Esophagus muscularis mucosa (tissue), 4 donors: ENCODE measurements around the gene LSM10. TPM values are rescaled to one million over a fixed set of nuclear protein-coding genes. Genes with fewer than 3 reads are reported as not detected.
A peak's percentile ranks its signal among the peaks of the same experiment; 100 is the strongest.

Experiments used
- DNase-seq: peaks from one replicate; pipeline ENCODE4 v3.0.0-alpha.2; 2017; ENCODE audit errors: extremely low spot score
- H3K27ac ChIP-seq, 4 donors: fragments of 200-600 bp; sonication (generic); replicated peaks in 1 of 4; 1 replicate in 3 of 4; 2 replicates in 1 of 4; pipeline ENCODE4 v1.5.1; 2016 to 2019; ENCODE audit warnings: mild to moderate bottlenecking in 1 of 4
- H3K27me3 ChIP-seq, 4 donors: fragments of 200-600 bp; sonication (generic); one replicate each; pipeline versions ENCODE4 v1.5.1 to v1.6.0; 2016 to 2019
- H3K36me3 ChIP-seq, 4 donors: fragments of 200-600 bp; sonication (generic); one replicate each; pipeline ENCODE4 v1.5.1; 2016 to 2019
- H3K4me1 ChIP-seq, 4 donors: fragments of 200-600 bp; sonication (generic); one replicate each; pipeline ENCODE4 v1.5.1; 2016 to 2019
- H3K4me3 ChIP-seq, 4 donors: fragments of 200-600 bp; sonication (generic); 1 replicate in 2 of 4; 2 replicates in 2 of 4; pipeline ENCODE4 v1.5.1; 2016 to 2019; ENCODE audit warnings: mild to moderate bottlenecking in 4 of 4, moderate library complexity in 1 of 4
- H3K9me3 ChIP-seq, 4 donors: fragments of 200-600 bp; sonication (generic); 1 replicate in 3 of 4; 2 replicates in 1 of 4; pipeline ENCODE4 v1.5.1; 2016 to 2019
- EP300 ChIP-seq: sonication (generic); formaldehyde crosslinking; IDR thresholded peaks from one replicate; pipeline ENCODE4 v1.6.1; 2017; ENCODE audit warnings: antibody characterized with exemption
- POLR2A ChIP-seq: fragments of 450-650 bp; IDR thresholded peaks from one replicate; pipeline ENCODE4 v1.6.1; 2017; ENCODE audit warnings: antibody characterized with exemption, moderate library complexity, mild to moderate bottlenecking, low read depth
- POLR2AphosphoS5 ChIP-seq, 2 donors: sonication (generic); formaldehyde crosslinking; IDR thresholded peaks; one replicate each; pipeline ENCODE4 v1.6.1; 2017; ENCODE audit warnings: antibody characterized with exemption in 2 of 2
- WGBS: methylation state at CpG from one replicate; pipeline ENCODE4 v1.1.5; 2018; 5-methylcytosine and 5-hydroxymethylcytosine counted together
- intact Hi-C: fragments of 100-400 bp; cut with DNase I; formaldehyde crosslinking; loops from one replicate; pipeline ENCODE4 v1.15.1; 2023
- small RNA-seq, 3 donors: library from RNA; depleted of rRNA; stranded (forward); fragments of <200 nt; gene quantifications; one replicate each; pipeline ENCODE3, GENCODE V24; 2016
- total RNA-seq, 4 donors: library from RNA; depleted of rRNA; stranded (reverse); fragments of >200 nt; gene quantifications; one replicate each; pipeline versions ENCODE4 v1.1.0 to v1.2.1, GENCODE V29; 2016
- TF ChIP-seq, protein P1 (sequence below), 3 experiments: fragments of 200-600 bp in 2 of 3; fragments of 450-650 bp in 1 of 3; sonication (generic) in 2 of 3; IDR thresholded peaks; one replicate each; pipeline ENCODE4 v1.5.1; 2017 to 2019; ENCODE audit warnings: antibody characterized with exemption in 3 of 3, mild to moderate bottlenecking in 2 of 3, moderate library complexity in 1 of 3

LSM10 gene
- total RNA-seq, 4 donors from 2014 or later = 42.2 to 64.5 (median 59.5) TPM

DNA sequence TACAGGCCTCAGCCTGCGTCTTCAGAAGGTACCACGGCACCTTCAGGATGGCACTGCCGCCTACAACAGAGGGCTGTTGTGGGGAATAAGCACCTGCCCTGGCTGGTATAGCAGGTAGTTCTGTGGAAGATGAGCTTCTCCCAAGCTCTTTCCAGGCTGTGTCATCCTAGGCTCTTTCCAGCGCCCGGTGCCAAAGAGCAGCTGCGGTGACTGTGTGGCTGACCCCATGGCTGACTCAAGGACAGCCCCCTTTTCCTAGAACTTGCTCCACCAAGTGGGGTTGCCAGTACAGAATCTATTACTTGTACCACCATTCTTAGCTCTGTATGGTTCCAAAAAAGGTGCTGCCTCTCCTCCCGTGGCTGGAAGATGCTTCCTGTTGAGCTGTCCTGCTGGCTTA is 52.4 kb downstream of the LSM10 start:
- WGBS = 87% methylated on average over 7 of the region's 7 CpGs
- no peaks in the 10 kb centered on the region for H3K27me3 ChIP-seq
- peaks cover 29 to 98% (median 87%) of the 10 kb centered on the region in 4 donors for H3K36me3 ChIP-seq
- H3K4me3 ChIP-seq = no peak overlapping the region
- no peak overlapping the region for H3K27ac ChIP-seq
- DNase-seq = no peak
- no peak for TF ChIP-seq POLR2AphosphoS5 (IDR thresholded peaks at IDR 0.05)
- TF ChIP-seq EP300 = no peak
- no peak for TF ChIP-seq POLR2A
- TF ChIP-seq, protein P1, sequence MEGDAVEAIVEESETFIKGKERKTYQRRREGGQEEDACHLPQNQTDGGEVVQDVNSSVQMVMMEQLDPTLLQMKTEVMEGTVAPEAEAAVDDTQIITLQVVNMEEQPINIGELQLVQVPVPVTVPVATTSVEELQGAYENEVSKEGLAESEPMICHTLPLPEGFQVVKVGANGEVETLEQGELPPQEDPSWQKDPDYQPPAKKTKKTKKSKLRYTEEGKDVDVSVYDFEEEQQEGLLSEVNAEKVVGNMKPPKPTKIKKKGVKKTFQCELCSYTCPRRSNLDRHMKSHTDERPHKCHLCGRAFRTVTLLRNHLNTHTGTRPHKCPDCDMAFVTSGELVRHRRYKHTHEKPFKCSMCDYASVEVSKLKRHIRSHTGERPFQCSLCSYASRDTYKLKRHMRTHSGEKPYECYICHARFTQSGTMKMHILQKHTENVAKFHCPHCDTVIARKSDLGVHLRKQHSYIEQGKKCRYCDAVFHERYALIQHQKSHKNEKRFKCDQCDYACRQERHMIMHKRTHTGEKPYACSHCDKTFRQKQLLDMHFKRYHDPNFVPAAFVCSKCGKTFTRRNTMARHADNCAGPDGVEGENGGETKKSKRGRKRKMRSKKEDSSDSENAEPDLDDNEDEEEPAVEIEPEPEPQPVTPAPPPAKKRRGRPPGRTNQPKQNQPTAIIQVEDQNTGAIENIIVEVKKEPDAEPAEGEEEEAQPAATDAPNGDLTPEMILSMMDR (IDR thresholded peaks at IDR 0.05) = no peak
- intact Hi-C loops = no loop called here
- H3K4me1 ChIP-seq = peaks cover 11 to 28% (median 25%) of the 10 kb centered on the region in 4 donors
- H3K9me3 ChIP-seq = no peaks in the 10 kb centered on the region

DNA sequence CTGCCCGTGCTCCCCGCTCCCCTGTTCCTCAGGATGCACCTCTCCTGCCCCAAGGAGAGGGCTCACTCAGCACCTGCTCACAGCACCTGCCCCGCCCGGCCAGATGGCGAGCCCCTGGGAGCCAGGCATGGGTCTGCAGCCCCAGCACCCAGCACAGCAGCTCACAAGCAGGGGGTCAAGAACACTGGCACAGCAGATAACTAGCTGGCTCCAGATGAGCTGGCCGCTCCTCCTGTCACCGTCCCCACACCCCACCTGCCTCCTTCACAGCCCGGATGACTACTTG is 53.4 kb downstream of the LSM10 start:
- intact Hi-C loops = no loop called here
- DNase-seq = no peak
- Histone ChIP-seq H3K36me3 (peaks cover 29 to 99% (median 87%) of the 10 kb centered on the region in 4 donors), H3K9me3 (no peaks in the 10 kb centered on the region), H3K4me1 (peaks cover 4 to 19% (median 17%) of the 10 kb centered on the region in 4 donors), H3K27me3 (no peaks in the 10 kb centered on the region), H3K4me3 (no peak overlapping the region), H3K27ac (no peak overlapping the region)
- TF ChIP-seq EP300 = no peak
- no peak for TF ChIP-seq POLR2A
- TF ChIP-seq POLR2AphosphoS5 (IDR thresholded peaks at IDR 0.05) = no peak
- TF ChIP-seq, protein P1 (IDR thresholded peaks at IDR 0.05) = no peak
- 90% methylated on average over 8 of the region's 8 CpGs for WGBS

DNA sequence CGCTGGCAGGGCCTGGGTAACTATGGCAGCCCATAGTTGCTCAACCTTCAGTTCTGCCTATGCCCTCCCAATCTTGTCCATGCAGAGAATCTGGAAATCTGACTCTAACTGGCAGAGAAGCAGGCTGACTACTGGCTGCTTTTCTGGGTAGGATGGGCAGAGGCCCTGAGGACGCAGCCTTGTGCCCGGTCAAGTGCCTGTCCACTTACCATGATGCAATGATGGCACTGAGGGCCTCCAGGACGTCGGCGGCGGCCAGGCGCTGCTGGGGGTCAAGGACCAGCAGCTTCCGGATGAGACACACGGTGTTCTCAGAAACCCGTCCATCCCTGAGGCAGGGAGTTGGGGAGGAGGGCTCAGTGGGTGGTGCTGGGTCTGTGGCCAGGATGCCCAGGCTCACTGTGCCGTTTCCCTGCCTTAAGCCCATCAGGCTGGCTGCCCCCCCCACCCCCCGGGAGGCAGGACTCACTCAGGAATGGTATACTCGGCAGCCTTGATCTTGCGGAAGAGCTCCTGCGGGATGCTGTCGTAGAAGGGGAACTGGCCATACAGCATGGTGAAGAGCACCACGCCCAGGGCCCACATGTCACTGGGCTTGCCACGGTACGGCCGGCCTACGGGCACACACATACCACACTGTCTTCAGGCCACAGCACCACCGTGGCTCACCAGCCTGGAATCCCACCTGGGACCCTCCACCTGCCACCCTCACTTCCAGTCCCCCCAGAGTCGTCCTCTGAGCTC is 53.9 kb downstream of the LSM10 start:
- WGBS = 91% methylated on average over 8 of the region's 24 CpGs
- H3K27ac ChIP-seq = peak overlapping the region in 2 of 4 donors; percentile 56 to 64
- intact Hi-C loops = loop anchor here (2.0 kb wide), 1 partner anchor 77 kb away; no protein-coding TSS in a partner anchor
- H3K4me1 ChIP-seq = peaks cover 5 to 19% (median 17%) of the 10 kb centered on the region in 4 donors
- no peak for DNase-seq
- no peak for TF ChIP-seq EP300
- TF ChIP-seq POLR2A = no peak
- TF ChIP-seq, protein P1 (IDR thresholded peaks at IDR 0.05) = no peak
- TF ChIP-seq POLR2AphosphoS5 (IDR thresholded peaks at IDR 0.05) = no peak
- no peaks in the 10 kb centered on the region for H3K27me3 ChIP-seq
- H3K9me3 ChIP-seq = no peaks in the 10 kb centered on the region
- no peak overlapping the region for H3K4me3 ChIP-seq
- peaks cover 27 to 96% (median 86%) of the 10 kb centered on the region in 4 donors for H3K36me3 ChIP-seq

Small RNA genes lying within 50 kb of the gene (small RNA-seq; reads per million reads assigned to genes)
- gene RNU4-27P (0 reads per million in 3 donors), gene SNORA63C (1.7 to 2.9 (median 2.0) reads per million in 3 donors)

Other genes with a start within 250 kb of the LSM10 start
- 100 to 1,000 TPM in 3 of 4 donors, 10 to 100 TPM in 1; 97.9 to 164 (median 122) TPM for gene TRAPPC3, start 248.4 kb downstream of the LSM10 start, total RNA-seq
- gene MAP7D1, start 241.7 kb downstream of the LSM10 start, total RNA-seq = 100 to 1,000 TPM; 162 to 263 (median 225) TPM
- gene THRAP3, start 173.5 kb downstream of the LSM10 start, total RNA-seq = 100 to 1,000 TPM in 2 of 4 donors, 10 to 100 TPM in 2; 90.3 to 116 (median 104) TPM
- 1 to 10 TPM in 2 of 4 donors, under 1 TPM in 2; 0.26 to 2.0 (median 1.1) TPM for gene SH3D21, start 91.5 kb downstream of the LSM10 start, total RNA-seq
- 100 to 1,000 TPM in 2 of 4 donors, 10 to 100 TPM in 2; 45.1 to 129 (median 79.5) TPM for gene EVA1B, start 74.3 kb downstream of the LSM10 start, total RNA-seq
- gene STK40, start 12.0 kb downstream of the LSM10 start, total RNA-seq = 100 to 1,000 TPM in 1 of 4 donors, 10 to 100 TPM in 3; 67.7 to 103 (median 80.2) TPM
- 10 to 100 TPM in 2 of 4 donors, 1 to 10 TPM in 2; 8.2 to 10.8 (median 9.6) TPM for gene OSCP1, start 52.5 kb upstream of the LSM10 start, total RNA-seq
- gene MRPS15, start 66.5 kb upstream of the LSM10 start, total RNA-seq = 100 to 1,000 TPM in 1 of 4 donors, 10 to 100 TPM in 3; 64.8 to 109 (median 86.8) TPM
- 10 to 100 TPM in 1 of 4 donors, 1 to 10 TPM in 3; 5.9 to 32.5 (median 7.4) TPM for gene CSF3R, start 85.0 kb upstream of the LSM10 start, total RNA-seq